H1 (cell line): ENCODE data around the gene AKAP7. TPM values are rescaled to one million over a fixed set of nuclear protein-coding genes. Genes with fewer than 3 reads are reported as not detected.

ENCODE experiments used
- CTCF ChIA-PET: fragments of 300-600 bp; sonication (Branson Sonifier 250); formaldehyde crosslinking; loops from one replicate; lab custom pipeline; 2021; ENCODE audit not compliant: partially characterized antibody; lab: Charles Lee
- POLR2A ChIA-PET: fragments of 300-600 bp; sonication (Branson Sonifier 250); formaldehyde crosslinking; loops from one replicate; lab custom pipeline; 2021; ENCODE audit warnings: inconsistent platforms; ENCODE audit not compliant: partially characterized antibody; lab: Charles Lee
- DNase-seq, 2 experiments: peaks; one replicate each; pipeline versions ENCODE4 v3.0.0 to v3.0.0-alpha.2; 2010 to 2022; ENCODE audit warnings: low spot score in 2 of 2, low read depth in 1 of 2, mixed read lengths in 1 of 2
- FAIRE-seq: peaks from 2 replicates; lab custom pipeline; 2011; peaks lifted over from hg19 to GRCh38; lab: Jason Lieb, UNC
- H2AFZ ChIP-seq: 2 replicates; pipeline ENCODE4 v1.8.1; 2012; ENCODE audit warnings: low read length, inconsistent platforms
- H2AK5ac ChIP-seq: 2 replicates; pipeline ENCODE4 v1.6.1; 2013; ENCODE audit warnings: low read depth, low read length
- H2BK120ac ChIP-seq: replicated peaks from 2 replicates; pipeline ENCODE3; 2013; ENCODE audit warnings: low read depth, low read length, inconsistent platforms
- H2BK12ac ChIP-seq: 2 replicates; pipeline ENCODE4 v1.6.1; 2013; ENCODE audit warnings: low read depth, low read length
- H2BK15ac ChIP-seq: 2 replicates; pipeline ENCODE4 v1.6.1; 2013; ENCODE audit warnings: low read length
- H2BK20ac ChIP-seq: 2 replicates; pipeline ENCODE4 v1.6.1; 2013; ENCODE audit warnings: low read length
- H2BK5ac ChIP-seq: 2 replicates; pipeline ENCODE4 v1.6.1; 2013; ENCODE audit warnings: low read depth, low read length
- H3K14ac ChIP-seq: 2 replicates; pipeline ENCODE4 v1.6.1; 2013; ENCODE audit warnings: inconsistent platforms; ENCODE audit not compliant: insufficient read length
- H3K18ac ChIP-seq: 2 replicates; pipeline ENCODE4 v1.6.1; 2013; ENCODE audit warnings: low read length; ENCODE audit errors: extremely low read depth
- H3K23ac ChIP-seq: 2 replicates; pipeline ENCODE4 v1.6.1; 2013; ENCODE audit warnings: inconsistent platforms; ENCODE audit not compliant: insufficient read length
- H3K23me2 ChIP-seq: 2 replicates; pipeline ENCODE4 v1.6.1; 2013; ENCODE audit warnings: low read depth, low read length
- H3K27ac ChIP-seq: 2 replicates; pipeline ENCODE4 v1.6.1; 2011; ENCODE audit warnings: low read depth, low read length, inconsistent platforms
- H3K27me3 ChIP-seq, 4 experiments: replicated peaks in 1 of 4; 1 replicate in 1 of 4; 2 replicates in 3 of 4; pipeline versions ENCODE4 v1.6.1 to v1.8.1; 2011 to 2013; ENCODE audit warnings: low read length in 3 of 4, mild to moderate bottlenecking in 3 of 4, inconsistent platforms in 2 of 4, mixed read lengths in 2 of 4, moderate library complexity in 1 of 4; ENCODE audit not compliant: control insufficient read depth in 3 of 4, insufficient read depth in 3 of 4; ENCODE audit errors: extremely low read depth in 1 of 4
- H3K36me3 ChIP-seq, 4 experiments: 2 replicates each; pipeline versions ENCODE4 v1.6.1 to v1.8.1; 2011 to 2013; ENCODE audit warnings: mild to moderate bottlenecking in 4 of 4, low read length in 3 of 4, moderate library complexity in 2 of 4, control low read depth in 1 of 4, inconsistent platforms in 1 of 4; ENCODE audit not compliant: insufficient read depth in 4 of 4, control insufficient read depth in 2 of 4
- H3K4ac ChIP-seq: replicated peaks from 2 replicates; pipeline ENCODE3; 2013; ENCODE audit warnings: low read length, low read depth, mixed read lengths, inconsistent platforms; ENCODE audit not compliant: insufficient read length
- H3K4me1 ChIP-seq, 4 experiments: replicated peaks in 1 of 4; 1 replicate in 1 of 4; 2 replicates in 3 of 4; pipeline versions ENCODE4 v1.6.1 to v1.8.1; 2011 to 2013; ENCODE audit warnings: low read length in 3 of 4, inconsistent platforms in 2 of 4, mixed read lengths in 1 of 4; ENCODE audit not compliant: insufficient read depth in 4 of 4, control insufficient read depth in 3 of 4
- H3K4me2 ChIP-seq, 2 experiments: 2 replicates each; pipeline versions ENCODE4 v1.6.1 to v1.8.1; 2011 to 2013; ENCODE audit warnings: low read depth in 2 of 2, low read length in 2 of 2, control low read depth in 1 of 2, inconsistent platforms in 1 of 2, mild to moderate bottlenecking in 1 of 2; ENCODE audit not compliant: insufficient read depth in 1 of 2
- H3K4me3 ChIP-seq, 4 experiments: fragments of 200-600, 300-600 bp in 1 of 4; sonication (generic), shearing (Covaris generic), sonication (Bioruptor Twin) in 1 of 4; 2 replicates each; pipeline versions ENCODE4 v1.5.1 to v1.8.1; 2011 to 2016; ENCODE audit warnings: low read length in 4 of 4, low read depth in 3 of 4, control low read depth in 2 of 4, inconsistent platforms in 2 of 4, mild to moderate bottlenecking in 2 of 4, mixed read lengths in 1 of 4, moderate library complexity in 1 of 4; ENCODE audit not compliant: insufficient read depth in 2 of 4; ENCODE audit errors: extremely low read depth in 1 of 4
- H3K56ac ChIP-seq: replicated peaks from 2 replicates; pipeline ENCODE3; 2013; ENCODE audit warnings: low read depth, mild to moderate bottlenecking, mixed read lengths, low read length, inconsistent platforms; ENCODE audit not compliant: insufficient read length
- H3K79me1 ChIP-seq: 2 replicates; pipeline ENCODE4 v1.6.1; 2013; ENCODE audit warnings: low read depth, low read length, control low read depth
- H3K79me2 ChIP-seq, 2 experiments: 2 replicates each; pipeline versions ENCODE4 v1.6.1 to v1.8.1; 2012 to 2013; ENCODE audit warnings: low read length in 2 of 2, mild to moderate bottlenecking in 2 of 2, inconsistent platforms in 1 of 2; ENCODE audit not compliant: insufficient read depth in 2 of 2, control insufficient read depth in 1 of 2
- H3K9ac ChIP-seq, 4 experiments: replicated peaks in 1 of 4; 1 replicate in 1 of 4; 2 replicates in 3 of 4; pipeline versions ENCODE4 v1.6.1 to v1.8.1; 2011 to 2013; ENCODE audit warnings: low read depth in 3 of 4, low read length in 3 of 4, control low read depth in 2 of 4, mild to moderate bottlenecking in 2 of 4, moderate library complexity in 2 of 4, inconsistent platforms in 1 of 4; ENCODE audit errors: extremely low read depth in 1 of 4
- H3K9me3 ChIP-seq, 2 experiments: 2 replicates each; pipeline versions ENCODE4 v1.6.1 to v1.8.1; 2012 to 2013; ENCODE audit warnings: mild to moderate bottlenecking in 2 of 2, moderate library complexity in 2 of 2, control low read depth in 1 of 2, inconsistent platforms in 1 of 2, low read depth in 1 of 2, low read length in 1 of 2, mixed read lengths in 1 of 2; ENCODE audit not compliant: insufficient read depth in 2 of 2
- H4K20me1 ChIP-seq, 2 experiments: replicated peaks in 1 of 2; 2 replicates each; pipeline versions ENCODE3 to v1.8.1; 2011 to 2013; ENCODE audit warnings: inconsistent platforms in 2 of 2, low read length in 2 of 2, mild to moderate bottlenecking in 1 of 2; ENCODE audit not compliant: insufficient read depth in 2 of 2, control insufficient read depth in 1 of 2
- H4K5ac ChIP-seq: 2 replicates; pipeline ENCODE4 v1.6.1; 2013; ENCODE audit warnings: low read length, low read depth, mixed read lengths, inconsistent platforms; ENCODE audit not compliant: insufficient read length
- H4K8ac ChIP-seq: 2 replicates; pipeline ENCODE4 v1.8.0; 2013; ENCODE audit warnings: mild to moderate bottlenecking, moderate library complexity, low read length, inconsistent platforms; ENCODE audit not compliant: insufficient read depth; ENCODE audit errors: extremely low read depth
- H4K91ac ChIP-seq: replicated peaks from 2 replicates; pipeline ENCODE3; 2013; ENCODE audit warnings: low read length, mixed read lengths, inconsistent platforms; ENCODE audit not compliant: insufficient read length
- ATF2 ChIP-seq: IDR thresholded peaks from 2 replicates; pipeline ENCODE4 v1.6.1; 2012; ENCODE audit warnings: low read length, inconsistent platforms
- EGR1 ChIP-seq: IDR thresholded peaks from 2 replicates; pipeline ENCODE4 v1.6.1; 2011; ENCODE audit warnings: low read depth, low read length, borderline replicate concordance
- EP300 ChIP-seq, 2 experiments: IDR thresholded peaks; 1 replicate in 1 of 2; 2 replicates in 1 of 2; pipeline ENCODE4 v1.6.1; 2011 to 2012; ENCODE audit warnings: low read depth in 2 of 2, low read length in 2 of 2, mild to moderate bottlenecking in 2 of 2, borderline replicate concordance in 1 of 2, inconsistent platforms in 1 of 2, moderate library complexity in 1 of 2
- JUN ChIP-seq: IDR thresholded peaks from 2 replicates; pipeline ENCODE4 v1.6.1; 2011; ENCODE audit warnings: low read depth, mild to moderate bottlenecking, improper control_type of control experiment, low read length
- NRF1 ChIP-seq: IDR thresholded peaks from 2 replicates; pipeline ENCODE4 v1.6.1; 2011; ENCODE audit warnings: mild to moderate bottlenecking, low read depth, low read length, improper control_type of control experiment
- USF2 ChIP-seq: IDR thresholded peaks from 2 replicates; pipeline ENCODE4 v1.6.1; 2011; ENCODE audit warnings: low read length, improper control_type of control experiment
- ZNF274 ChIP-seq: IDR thresholded peaks from 2 replicates; pipeline ENCODE4 v1.7.0; 2012; ENCODE audit warnings: low read length, borderline replicate concordance; ENCODE audit errors: extremely low read depth
- WGBS, 2 experiments: shearing (Covaris generic) in 1 of 2; methylation state at CpG; one replicate each; pipeline versions ENCODE4 v1.1.6 to v1.1.7; 2013 to 2015; ENCODE audit warnings: low lambda C conversion rate in 2 of 2, mixed read lengths in 2 of 2, inconsistent platforms in 1 of 2, low coverage in 1 of 2, missing lambda C conversion rate in 1 of 2; ENCODE audit not compliant: insufficient replicate concordance in 2 of 2, insufficient coverage in 1 of 2, insufficient read length in 1 of 2; ENCODE audit errors: extremely low coverage in 1 of 2, missing lambda C conversion rate in 1 of 2; 5-methylcytosine and 5-hydroxymethylcytosine counted together
- polyA plus RNA-seq, 7 experiments: library from polyadenylated mRNA; depleted of rRNA in 3 of 7; stranded (reverse) in 5 of 7; unstranded in 2 of 7; fragments of >200 nt in 5 of 7; fragments of 200-250 nt in 2 of 7; gene quantifications; 1 replicate in 5 of 7; 2 replicates in 1 of 7; 4 replicates in 1 of 7; pipeline versions ENCODE4 v1.2.1 to v1.2.3, GENCODE V29; 2011 to 2013; ENCODE audit warnings: missing spikeins in 2 of 7, mixed read lengths in 2 of 7
- total RNA-seq: library from RNA; stranded (reverse); fragmentation: NEBNext Ultra II Directional; extraction: Animal tissue kit (Norgen Biotek cat#: 25700); gene quantifications from 2 replicates; pipeline ENCODE4 v1.2.1, GENCODE V29; 2021

The AKAP7 gene
- total and polyA plus RNA-seq, 2 of the 8 experiments (the other 6 are each of a cell fraction or from before 2014, with no cell fraction given) = 4.7 to 16.9 TPM

DNA sequence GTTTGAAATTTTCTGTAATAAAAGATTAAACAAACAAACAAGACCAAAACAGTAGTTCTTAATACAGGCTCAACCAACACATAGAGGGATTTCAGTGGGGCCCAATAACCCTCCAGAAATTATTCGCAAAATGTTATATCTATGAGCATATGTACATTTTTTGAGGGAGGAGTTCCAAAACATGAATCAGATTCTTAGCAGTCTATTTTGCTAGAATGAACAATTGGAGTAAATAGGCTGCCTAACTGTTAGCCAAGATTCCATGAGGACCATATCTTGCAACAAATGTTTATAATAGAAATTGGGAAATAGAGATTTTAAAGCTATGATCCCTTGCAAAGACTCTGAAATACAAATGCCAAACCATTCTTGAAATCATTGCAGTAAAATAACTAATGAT lies 186.3 kb downstream of the AKAP7 start:
- H2BK120ac ChIP-seq = peak overlapping the region; percentile 83
- no peak overlapping the region for H3K14ac ChIP-seq
- H2BK15ac ChIP-seq = no peak overlapping the region
- no peak for TF ChIP-seq JUN
- TF ChIP-seq ZNF274 = no peak
- TF ChIP-seq USF2 = no peak
- no peak for TF ChIP-seq NRF1
- TF ChIP-seq EP300 (IDR thresholded peaks at IDR 0.05; ENCODE audit: borderline replicate concordance in 1 of 2, low read depth in 2 of 2, low read length in 2 of 2) = no peak
- no peak for TF ChIP-seq EGR1
- no peak for TF ChIP-seq ATF2
- H3K23me2 ChIP-seq = no peaks in the 10 kb centered on the region; the same call in 1 of the 2 replicates
- peak overlapping the region in 1 of 4 experiments; percentile 22; a peak in 1 of 8 replicates for H3K4me3 ChIP-seq
- H3K9ac ChIP-seq = no peak overlapping the region
- H3K4ac ChIP-seq = peak overlapping the region; percentile 47
- no peak overlapping the region for H2AFZ ChIP-seq
- WGBS, 2 experiments = 78% methylated on average over 1 of the region's 1 CpG; no CpG with 5 or more reads in 1 of the 2 experiments
- no peaks in the 10 kb centered on the region for H3K79me2 ChIP-seq
- H3K36me3 ChIP-seq = 0 out of 8 replicates have a peak, but pooled peaks cover 0 to 4% (median 0%) of the 10 kb centered on the region in 4 experiments
- H3K9me3 ChIP-seq = peaks cover 0 to 3% of the 10 kb centered on the region in 2 experiments; a peak in 1 of 4 replicates
- CTCF ChIA-PET = no interaction called here
- H4K8ac ChIP-seq = no peak overlapping the region
- no peaks in the 10 kb centered on the region for H3K27me3 ChIP-seq
- H3K56ac ChIP-seq = no peak overlapping the region
- peaks cover 0 to 14% (median 6%) of the 10 kb centered on the region in 4 experiments; a peak in 2 of 7 replicates for H3K4me1 ChIP-seq
- DNase-seq = no peak
- peak overlapping the region; percentile 83 for H4K5ac ChIP-seq
- H3K27ac ChIP-seq = no peak overlapping the region
- no peak overlapping the region for H2BK12ac ChIP-seq
- H3K18ac ChIP-seq = no peak overlapping the region; the same call in 1 of the 2 replicates
- H2BK5ac ChIP-seq = peak overlapping the region; percentile 71; the same call in 1 of the 2 replicates
- no peaks in the 10 kb centered on the region for H3K79me1 ChIP-seq
- H3K4me2 ChIP-seq = no peak overlapping the region
- no peak overlapping the region for H2AK5ac ChIP-seq
- H3K23ac ChIP-seq = no peak overlapping the region
- peak overlapping the region; percentile 67; the same call in 1 of the 2 replicates for H2BK20ac ChIP-seq
- no peaks in the 10 kb centered on the region for H4K20me1 ChIP-seq
- no peak for FAIRE-seq
- POLR2A ChIA-PET = interaction anchor here (0.8 to 2.0 kb wide), 2 partner anchors 13 to 28 kb away, joined by 3 to 6 read pairs; no protein-coding TSS in a partner anchor
- H4K91ac ChIP-seq = no peak overlapping the region
